ENCODE data around the gene NUMB. TPM values are rescaled to one million over a fixed set of nuclear protein-coding genes. Genes with fewer than 3 reads are reported as not detected.

NUMB gene
- total RNA-seq, 1 experiment from 2014 or later, result 46.5 TPM

DNA sequence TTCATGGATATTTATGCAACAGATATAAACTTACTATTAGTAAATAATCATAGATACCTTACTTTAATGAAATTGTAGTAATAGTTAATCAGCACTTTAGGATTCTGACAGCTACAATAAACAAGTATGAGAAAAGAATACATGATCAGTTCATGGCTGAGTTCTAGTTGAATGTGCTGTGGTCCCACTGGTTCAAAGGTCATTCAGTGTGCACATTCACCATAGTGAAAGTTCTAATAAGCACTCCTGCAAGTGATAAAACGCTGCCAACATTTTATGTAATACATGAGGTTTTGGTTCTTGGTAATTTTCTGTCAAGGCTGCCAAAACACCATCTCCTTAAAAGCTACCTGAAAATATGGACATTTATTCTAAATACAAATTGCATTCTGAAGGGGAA lies 92.6 kb downstream of the NUMB start:
- Histone ChIP-seq H3K9me3 (ENCODE audit: control insufficient read depth, low read depth, low read length) (no peaks in the 10 kb centered on the region), H3K23me2 (ENCODE audit: insufficient read length, low read depth, low read length, poor library complexity, severe bottlenecking) (no peaks in the 10 kb centered on the region), H2BK20ac (ENCODE audit: low read depth, low read length, poor library complexity, severe bottlenecking) (no peak overlapping the region), H3K56ac (ENCODE audit: insufficient read length, low read depth, low read length) (no peak overlapping the region), H2AFZ (ENCODE audit: low read length) (no peak overlapping the region), H2BK5ac (ENCODE audit: insufficient read length, low read length) (no peak overlapping the region), H3K79me2 (ENCODE audit: insufficient read depth, low read length) (no peaks in the 10 kb centered on the region), H4K8ac (replicated peaks; ENCODE audit: insufficient read length, low read depth, low read length) (no peak overlapping the region), H2BK120ac (ENCODE audit: low read depth, low read length, poor library complexity, severe bottlenecking) (no peak overlapping the region), H3K4ac (ENCODE audit: low read depth, low read length) (no peak overlapping the region), H2BK15ac (ENCODE audit: low read depth, low read length) (no peak overlapping the region), H3T11ph (ENCODE audit: low read length) (no peak overlapping the region), H3K9ac (ENCODE audit: extremely low read depth, insufficient read length, low read length) (no peak overlapping the region), H4K5ac (ENCODE audit: insufficient read length, low read depth, low read length) (no peak overlapping the region), H3K14ac (ENCODE audit: insufficient read depth, low read length) (no peak overlapping the region), H3K4me1 (ENCODE audit: insufficient read depth, low read length) (no peaks in the 10 kb centered on the region), H3K79me1 (ENCODE audit: insufficient read depth, low read depth, low read length, poor library complexity, severe bottlenecking) (peaks cover 3% of the 10 kb centered on the region), H3K27me3 (ENCODE audit: insufficient read depth, low read length) (no peaks in the 10 kb centered on the region), H3K18ac (ENCODE audit: insufficient read length, low read depth, low read length) (no peak overlapping the region), H2AK5ac (ENCODE audit: insufficient read length, low read length) (no peak overlapping the region), H3K27ac (ENCODE audit: insufficient read length, low read depth, low read length) (no peak overlapping the region), H4K20me1 (ENCODE audit: control insufficient read depth, insufficient read depth, insufficient read length) (no peaks in the 10 kb centered on the region), H4K91ac (ENCODE audit: insufficient read length, low read depth, low read length) (no peak overlapping the region), H2BK12ac (ENCODE audit: insufficient read length, low read depth, low read length) (no peak overlapping the region), H3K23ac (ENCODE audit: insufficient read length, low read depth, low read length) (no peak overlapping the region), H3K4me2 (ENCODE audit: insufficient read depth, insufficient read length, low read length) (no peak overlapping the region)
- no peak for DNase-seq
- TF ChIP-seq, protein P1, sequence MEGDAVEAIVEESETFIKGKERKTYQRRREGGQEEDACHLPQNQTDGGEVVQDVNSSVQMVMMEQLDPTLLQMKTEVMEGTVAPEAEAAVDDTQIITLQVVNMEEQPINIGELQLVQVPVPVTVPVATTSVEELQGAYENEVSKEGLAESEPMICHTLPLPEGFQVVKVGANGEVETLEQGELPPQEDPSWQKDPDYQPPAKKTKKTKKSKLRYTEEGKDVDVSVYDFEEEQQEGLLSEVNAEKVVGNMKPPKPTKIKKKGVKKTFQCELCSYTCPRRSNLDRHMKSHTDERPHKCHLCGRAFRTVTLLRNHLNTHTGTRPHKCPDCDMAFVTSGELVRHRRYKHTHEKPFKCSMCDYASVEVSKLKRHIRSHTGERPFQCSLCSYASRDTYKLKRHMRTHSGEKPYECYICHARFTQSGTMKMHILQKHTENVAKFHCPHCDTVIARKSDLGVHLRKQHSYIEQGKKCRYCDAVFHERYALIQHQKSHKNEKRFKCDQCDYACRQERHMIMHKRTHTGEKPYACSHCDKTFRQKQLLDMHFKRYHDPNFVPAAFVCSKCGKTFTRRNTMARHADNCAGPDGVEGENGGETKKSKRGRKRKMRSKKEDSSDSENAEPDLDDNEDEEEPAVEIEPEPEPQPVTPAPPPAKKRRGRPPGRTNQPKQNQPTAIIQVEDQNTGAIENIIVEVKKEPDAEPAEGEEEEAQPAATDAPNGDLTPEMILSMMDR (conservative IDR thresholded peaks at IDR 0.05), result no peak
- no CpG with 5 or more reads among the region's 1 CpG for WGBS (ENCODE audit: extremely low coverage, insufficient read length, low lambda C conversion rate)
- Mint-ChIP-seq H3K4me1 (peaks cover 0 to 2% of the 10 kb centered on the region in 2 experiments; a peak in 1 of 4 replicates), H3K27ac (no peak overlapping the region), H3K36me3 (ENCODE audit: insufficient read depth in 1 of 3, low read depth in 3 of 3) (peaks cover 0 to 10% (median 3%) of the 10 kb centered on the region in 3 experiments; a peak in 2 of 7 replicates), H3K4me3 (no peak overlapping the region), H3K27me3 (ENCODE audit: low read depth) (no peaks in the 10 kb centered on the region), H3K9me3 (no peaks in the 10 kb centered on the region)
